Fibroblast of pulmonary artery (primary cell): Measurements from ENCODE around the gene CHRM5.
"Not testable (repeated sequence)": the region's sequence is repeated elsewhere in the genome, so short reads cannot be mapped to it uniquely, and the experiment has no call there.

Experiments
- DNase-seq: peaks from one replicate; pipeline ENCODE4 v3.0.0-alpha.2; 2010; ENCODE audit warnings: low read depth
- H3K4me3 ChIP-seq: replicated peaks from 2 replicates; pipeline ENCODE4 v1.5.1; 2011; ENCODE audit warnings: low read depth, mild to moderate bottlenecking, control low read depth, low read length, moderate library complexity
- TF ChIP-seq, protein P1 (sequence below): IDR thresholded peaks from 2 replicates; pipeline ENCODE4 v1.5.1; 2011; ENCODE audit warnings: mild to moderate bottlenecking, control low read depth, low read length, inconsistent platforms; ENCODE audit errors: missing control alignments

Gene CHRM5

GRCh38 chr15:33985751-33986150, 17.5 kb downstream of the CHRM5 start:
- no peak overlapping the region for H3K4me3 ChIP-seq
- peak; percentile 18 for DNase-seq
- TF ChIP-seq, protein P1, sequence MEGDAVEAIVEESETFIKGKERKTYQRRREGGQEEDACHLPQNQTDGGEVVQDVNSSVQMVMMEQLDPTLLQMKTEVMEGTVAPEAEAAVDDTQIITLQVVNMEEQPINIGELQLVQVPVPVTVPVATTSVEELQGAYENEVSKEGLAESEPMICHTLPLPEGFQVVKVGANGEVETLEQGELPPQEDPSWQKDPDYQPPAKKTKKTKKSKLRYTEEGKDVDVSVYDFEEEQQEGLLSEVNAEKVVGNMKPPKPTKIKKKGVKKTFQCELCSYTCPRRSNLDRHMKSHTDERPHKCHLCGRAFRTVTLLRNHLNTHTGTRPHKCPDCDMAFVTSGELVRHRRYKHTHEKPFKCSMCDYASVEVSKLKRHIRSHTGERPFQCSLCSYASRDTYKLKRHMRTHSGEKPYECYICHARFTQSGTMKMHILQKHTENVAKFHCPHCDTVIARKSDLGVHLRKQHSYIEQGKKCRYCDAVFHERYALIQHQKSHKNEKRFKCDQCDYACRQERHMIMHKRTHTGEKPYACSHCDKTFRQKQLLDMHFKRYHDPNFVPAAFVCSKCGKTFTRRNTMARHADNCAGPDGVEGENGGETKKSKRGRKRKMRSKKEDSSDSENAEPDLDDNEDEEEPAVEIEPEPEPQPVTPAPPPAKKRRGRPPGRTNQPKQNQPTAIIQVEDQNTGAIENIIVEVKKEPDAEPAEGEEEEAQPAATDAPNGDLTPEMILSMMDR: no peak

GRCh38 chr15:33987444-33987843, 19.1 kb downstream of the CHRM5 start:
- DNase-seq: no peak
- H3K4me3 ChIP-seq: no peak overlapping the region
- TF ChIP-seq, protein P1: no peak

- TF ChIP-seq, protein P1: no peak
- DNase-seq: no peak
Observed at GRCh38 chr15:33988384-33988783, 20.1 kb downstream of the CHRM5 start.

DNA sequence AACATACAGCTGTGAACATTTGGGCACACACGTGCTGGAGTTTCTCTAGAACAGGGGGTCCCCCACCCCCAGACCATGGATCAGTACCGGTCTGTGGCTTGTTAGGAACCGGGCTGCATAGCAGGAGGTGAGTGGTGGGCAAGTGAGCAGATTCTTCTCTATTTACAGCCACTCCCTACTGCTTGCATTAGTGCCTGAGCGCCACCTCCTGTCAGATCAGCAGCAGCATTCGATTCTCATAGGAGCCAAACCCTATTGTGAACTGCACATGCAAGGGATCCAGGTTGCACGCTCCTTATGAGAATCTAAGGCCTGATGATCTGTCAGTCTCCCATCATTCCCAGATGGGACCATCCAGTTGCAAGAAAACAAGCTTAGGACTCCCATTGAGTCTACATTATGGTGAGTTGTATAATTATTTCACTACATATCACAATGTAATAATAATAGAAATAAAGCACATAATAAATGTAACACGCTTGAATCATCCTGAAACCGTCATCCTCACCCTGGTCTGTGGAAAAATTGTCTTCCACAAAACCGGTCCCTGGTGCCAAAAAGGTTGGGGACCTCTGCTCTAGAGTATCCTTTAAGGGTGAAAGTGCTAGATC, 25.8 kb downstream of the CHRM5 start:
- DNase-seq: peak; percentile 57
- no peak overlapping the region for H3K4me3 ChIP-seq
- TF ChIP-seq, protein P1: peak; percentile 63

More at GRCh38 chr15:33988384-33988783, 20.1 kb downstream of the CHRM5 start:
- H3K4me3 ChIP-seq: no peak overlapping the region

DNA sequence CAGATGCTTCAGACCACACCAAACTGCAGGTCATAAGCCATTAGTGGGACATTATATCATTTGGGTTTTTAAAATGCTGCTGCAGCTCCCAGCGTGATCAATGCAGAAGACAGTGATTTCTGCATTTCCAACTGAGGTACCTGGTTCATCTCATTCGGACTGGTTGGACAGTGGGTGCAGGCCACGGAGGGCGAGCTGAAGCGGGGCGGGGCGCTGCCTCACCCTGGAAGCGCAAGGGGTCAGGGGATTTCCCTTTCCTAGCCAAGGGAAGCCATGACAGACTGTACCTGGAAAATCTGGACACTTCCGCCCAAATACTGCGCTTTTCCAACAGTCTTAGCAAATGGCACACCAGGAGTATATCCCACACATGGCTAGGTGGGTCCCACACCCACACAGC, 27.4 kb downstream of the CHRM5 start:
- not testable (repeated sequence) for H3K4me3 ChIP-seq, DNase-seq

- H3K4me3 ChIP-seq: no peak overlapping the region
- no peak for DNase-seq
Observed at GRCh38 chr15:34001536-34001935, 33.2 kb downstream of the CHRM5 start.

DNA sequence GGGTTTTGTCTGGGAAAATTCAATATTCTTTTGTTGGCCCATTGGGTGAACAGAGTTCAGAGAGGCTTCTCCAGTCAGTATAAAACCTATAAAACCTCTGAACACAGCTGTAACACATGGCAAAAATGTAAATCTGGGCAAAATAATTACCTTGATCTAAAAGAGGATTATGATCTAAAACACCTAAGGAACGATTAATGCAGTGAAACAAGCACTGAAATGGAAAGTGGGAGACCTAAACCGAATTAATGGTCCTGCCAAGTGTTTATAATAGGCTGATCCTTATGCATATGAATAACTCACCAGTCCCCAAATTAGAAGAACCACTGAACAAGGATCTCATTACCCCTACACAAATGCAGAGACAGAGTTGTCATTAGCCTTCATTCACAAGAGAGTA, 38.1 kb downstream of the CHRM5 start:
- DNase-seq: no peak
- no peak overlapping the region for H3K4me3 ChIP-seq
- TF ChIP-seq, protein P1: no peak

More at GRCh38 chr15:34001536-34001935, 33.2 kb downstream of the CHRM5 start:
- TF ChIP-seq, protein P1: no peak
